Measurements from ENCODE around the gene LELP1. TPM values are rescaled to one million over a fixed set of nuclear protein-coding genes. Genes with fewer than 3 reads are reported as not detected.

The LELP1 gene
- total and polyA plus RNA-seq, 10 of the 15 experiments (the other 5 are each of a cell fraction or from before 2014, with no cell fraction given): not detected

- TF ChIP-seq HDAC6 (IDR thresholded peaks at IDR 0.05; ENCODE audit: unreplicated experiment) (no peak), CBX5 (IDR thresholded peaks at IDR 0.05; ENCODE audit: low read depth) (no peak), SRF (IDR thresholded peaks at IDR 0.05; ENCODE audit: low read depth in 2 of 2, low read length in 2 of 2) (no peak), HDAC2 (IDR thresholded peaks at IDR 0.05) (no peak), ZNF207 (IDR thresholded peaks at IDR 0.05; ENCODE audit: borderline replicate concordance) (no peak), TCF3 (IDR thresholded peaks at IDR 0.05; ENCODE audit: borderline replicate concordance, insufficient read depth, low read depth, low read length) (no peak), POLR2A (IDR thresholded peaks at IDR 0.05; ENCODE audit: low read depth, low read length) (no peak), ZBTB4 (CRISPR knock-in tag; IDR thresholded peaks at IDR 0.05) (no peak), MYB (IDR thresholded peaks at IDR 0.05; ENCODE audit: borderline replicate concordance, low read depth, low read length) (no peak), KDM1A (IDR thresholded peaks at IDR 0.05; ENCODE audit: borderline replicate concordance) (no peak), USF1 (IDR thresholded peaks at IDR 0.05; ENCODE audit: borderline replicate concordance, extremely low read length, insufficient read depth, low read depth, low read length) (no peak), RBBP5 (conservative IDR thresholded peaks at IDR 0.05) (no peak), SIX5 (IDR thresholded peaks at IDR 0.05; ENCODE audit: low read depth, low read length, severe bottlenecking) (no peak), ZBED1 (IDR thresholded peaks at IDR 0.05; ENCODE audit: borderline replicate concordance) (no peak), NFYA (IDR thresholded peaks at IDR 0.05; ENCODE audit: borderline replicate concordance, low read depth, low read length) (no peak), YY1 (IDR thresholded peaks at IDR 0.05; ENCODE audit: low read depth, low read length) (no peak), CHD2 (IDR thresholded peaks at IDR 0.05; ENCODE audit: borderline replicate concordance, low read depth, low read length) (no peak), IKZF1 (conservative IDR thresholded peaks at IDR 0.05) (no peak)
- no peaks in the 10 kb centered on the region for H3K79me2 ChIP-seq (ENCODE audit: control insufficient read depth, insufficient read depth, low read length)
- FAIRE-seq (no peak), ATAC-seq (peak; percentile 11; the same call in 1 of the 3 replicates), DNase-seq (ENCODE audit: low read depth, low spot score) (no peak)
- intact Hi-C loops (cut with micrococcal nuclease; ENCODE audit: unreplicated experiment) (no loop called here), in situ Hi-C loops (cut with MboI) (no loop called here)
- H3K9ac ChIP-seq (ENCODE audit: control insufficient read depth, insufficient read depth, low read length): no peak overlapping the region
- CTCF ChIA-PET: interaction anchor here (0.8 to 3.7 kb wide), 14 partner anchors 9 to 123 kb away, joined by 3 to 38 read pairs (median 9); no protein-coding TSS in a partner anchor
- POLR2A ChIA-PET: interaction anchor here (1.1 to 2.0 kb wide), 3 partner anchors 21 to 114 kb away, joined by 5 to 9 read pairs (median 8); no protein-coding TSS in a partner anchor
- no peak overlapping the region for H3K4me3 ChIP-seq
- H3K27ac ChIP-seq (ENCODE audit: control insufficient read depth, insufficient read depth): no peak overlapping the region
- no peak overlapping the region for H2AFZ ChIP-seq (ENCODE audit: control insufficient read depth, low read depth, low read length)
- no peak overlapping the region for H3K4me2 ChIP-seq (ENCODE audit: control insufficient read depth, insufficient read depth)
- no peaks in the 10 kb centered on the region; the same call in 2 of the 3 replicates for H3K9me3 ChIP-seq (replicated peaks; ENCODE audit: control insufficient read depth, insufficient read depth, low read length)
- SMC1A ChIA-PET (ENCODE audit: uncharacterized antibody, unreplicated experiment): interaction anchor here (0.9 to 4.2 kb wide), 15 partner anchors 8 to 123 kb away, joined by 3 to 42 read pairs (median 6); no protein-coding TSS in a partner anchor
- 10% methylated on average over 3 of the region's 3 CpGs for WGBS (ENCODE audit: insufficient coverage, insufficient replicate concordance, low lambda C conversion rate, missing lambda C conversion rate)
- BruUV-seq (replicated peaks): no TSS peak
- RAD21 ChIA-PET (ENCODE audit: unreplicated experiment): interaction anchor here (1.3 to 3.2 kb wide), 10 partner anchors 8 to 114 kb away, joined by 3 to 31 read pairs (median 8); partner anchors contain the start of gene LORICRIN
- no peaks in the 10 kb centered on the region for H3K36me3 ChIP-seq (ENCODE audit: control insufficient read depth in 2 of 2, insufficient read depth in 2 of 2, low read length in 1 of 2)
- H3K27me3 ChIP-seq (replicated peaks in 1 of 2; ENCODE audit: control insufficient read depth in 2 of 2, insufficient read depth in 2 of 2, low read length in 1 of 2): no peaks in the 10 kb centered on the region; a peak in 2 of 4 replicates
- no peaks in the 10 kb centered on the region for H3K4me1 ChIP-seq (ENCODE audit: control insufficient read depth, insufficient read depth, low read length)
- no peaks in the 10 kb centered on the region for H4K20me1 ChIP-seq (ENCODE audit: control insufficient read depth, insufficient read depth)
These were observed 29.3 kb downstream of the LELP1 start for GRCh38 chr1:153232553-153232952.

Measured in GM12878 (cell line).